WTC11 (cell line): Measurements from ENCODE around the gene GPR61. TPM values are rescaled to one million over a fixed set of nuclear protein-coding genes. Genes with fewer than 3 reads are reported as not detected.

ENCODE experiments used
- ATAC-seq: fragments of 200-7000 bp; cut with Tn5 transposase; 2 replicates; pipeline ENCODE4 v1.10.0; 2021; ENCODE audit warnings: mild to moderate bottlenecking, moderate library complexity
- CTCF ChIA-PET: fragments of 300-600 bp; sonication (Branson Sonifier 250); formaldehyde crosslinking; loops from one replicate; lab custom pipeline; 2021; ENCODE audit warnings: antibody characterized with exemption; lab: Charles Lee
- POLR2A ChIA-PET: fragments of 350-600 bp; sonication (Branson Sonifier 250); formaldehyde crosslinking; loops from one replicate; lab custom pipeline; 2021; ENCODE audit warnings: antibody characterized with exemption; lab: Charles Lee
- DNase-seq: peaks from one replicate; pipeline ENCODE4 v3.0.0; 2021; ENCODE audit warnings: low spot score
- H3K27ac Mint-ChIP-seq: 2 replicates; pipeline ENCODE4 v1.8.0; 2021; ENCODE audit warnings: mixed read lengths
- H3K27me3 Mint-ChIP-seq: 2 replicates; pipeline ENCODE4 v1.8.0; 2021; ENCODE audit warnings: low read depth, mild to moderate bottlenecking, moderate library complexity, mixed read lengths
- H3K36me3 Mint-ChIP-seq: 2 replicates; pipeline ENCODE4 v1.8.0; 2021; ENCODE audit warnings: mixed read lengths
- H3K4me1 Mint-ChIP-seq: 2 replicates; pipeline ENCODE4 v1.8.0; 2022; ENCODE audit warnings: mixed read lengths
- H3K4me3 Mint-ChIP-seq: 2 replicates; pipeline ENCODE4 v1.8.0; 2021; ENCODE audit warnings: mild to moderate bottlenecking, moderate library complexity, mixed read lengths
- H3K9me3 Mint-ChIP-seq: 2 replicates; pipeline ENCODE4 v1.8.0; 2021; ENCODE audit warnings: mixed read lengths
- CDX4 ChIP-seq: fragments of 250-450 bp; sonication (Bioruptor Pico); IDR thresholded peaks from 2 replicates; pipeline ENCODE4 v1.9.0; 2021; ENCODE audit warnings: moderate library complexity, mild to moderate bottlenecking, inconsistent platforms, borderline replicate concordance
- CREB1 ChIP-seq: sonication (generic); formaldehyde crosslinking; IDR thresholded peaks from 2 replicates; pipeline ENCODE4 v1.8.0; 2023; ENCODE audit warnings: mild to moderate bottlenecking, missing genetic modification reagents
- E2F1 ChIP-seq: sonication (generic); formaldehyde crosslinking; IDR thresholded peaks from 2 replicates; pipeline ENCODE4 v1.8.0; 2022; ENCODE audit warnings: mild to moderate bottlenecking, missing genetic modification reagents
- E2F4 ChIP-seq: sonication (generic); formaldehyde crosslinking; IDR thresholded peaks from 2 replicates; pipeline ENCODE4 v1.8.1; 2022; ENCODE audit warnings: low read depth, mild to moderate bottlenecking, moderate library complexity, missing genetic modification reagents, borderline replicate concordance
- ERG ChIP-seq: fragments of 250-450 bp; sonication (Bioruptor Pico); IDR thresholded peaks from 2 replicates; pipeline ENCODE4 v1.8.0; 2021; ENCODE audit warnings: mild to moderate bottlenecking
- FOXP4 ChIP-seq: sonication (generic); formaldehyde crosslinking; IDR thresholded peaks from 2 replicates; pipeline ENCODE4 v1.8.0; 2022; ENCODE audit warnings: mild to moderate bottlenecking, missing genetic modification reagents
- GABPB1 ChIP-seq: sonication (generic); formaldehyde crosslinking; IDR thresholded peaks from 2 replicates; pipeline ENCODE4 v1.8.1; 2023; ENCODE audit warnings: mild to moderate bottlenecking, missing genetic modification reagents
- GRHL2 ChIP-seq: fragments of 250-450 bp; sonication (Bioruptor Pico); IDR thresholded peaks from 2 replicates; pipeline ENCODE4 v1.8.0; 2022; ENCODE audit warnings: mild to moderate bottlenecking, moderate library complexity; ENCODE audit not compliant: insufficient replicate concordance, severe bottlenecking
- GTF2I ChIP-seq: fragments of 250-450 bp; sonication (Bioruptor Pico); conservative IDR thresholded peaks from 2 replicates; pipeline ENCODE4 v1.4.0; 2021; ENCODE audit warnings: mild to moderate bottlenecking
- JAZF1 ChIP-seq: fragments of 250-450 bp; sonication (Bioruptor Pico); IDR thresholded peaks from 2 replicates; pipeline ENCODE4 v1.9.0; 2021; ENCODE audit warnings: moderate library complexity, mild to moderate bottlenecking, inconsistent platforms
- MXD4 ChIP-seq: fragments of 250-450 bp; sonication (Bioruptor Pico); IDR thresholded peaks from 2 replicates; pipeline ENCODE4 v1.8.0; 2021; ENCODE audit warnings: mild to moderate bottlenecking, moderate library complexity, borderline replicate concordance
- NFE2L1 ChIP-seq: sonication (generic); formaldehyde crosslinking; IDR thresholded peaks from 2 replicates; pipeline ENCODE4 v1.8.1; 2023; ENCODE audit warnings: missing genetic modification reagents
- OVOL2 ChIP-seq: fragments of 250-450 bp; sonication (Bioruptor Pico); IDR thresholded peaks from 2 replicates; pipeline ENCODE4 v1.9.0; 2021; ENCODE audit warnings: mild to moderate bottlenecking, borderline replicate concordance
- PRDM15 ChIP-seq: sonication (generic); formaldehyde crosslinking; IDR thresholded peaks from 2 replicates; pipeline ENCODE4 v1.8.0; 2022; ENCODE audit warnings: missing genetic modification reagents
- SMAD3 ChIP-seq: sonication (generic); formaldehyde crosslinking; IDR thresholded peaks from 2 replicates; pipeline ENCODE4 v1.8.0; 2022; ENCODE audit warnings: missing genetic modification reagents, mild to moderate bottlenecking, borderline replicate concordance
- TCF7 ChIP-seq: sonication (generic); formaldehyde crosslinking; IDR thresholded peaks from 2 replicates; pipeline ENCODE4 v1.8.0; 2022; ENCODE audit warnings: mild to moderate bottlenecking, low read depth, missing genetic modification reagents, moderate library complexity
- ZMAT4 ChIP-seq: fragments of 250-450 bp; sonication (Bioruptor Pico); IDR thresholded peaks from 2 replicates; pipeline ENCODE4 v1.9.0; 2021; ENCODE audit warnings: mild to moderate bottlenecking
- ZNF219 ChIP-seq: sonication (generic); formaldehyde crosslinking; IDR thresholded peaks from 2 replicates; pipeline ENCODE4 v1.8.0; 2023; ENCODE audit warnings: missing genetic modification reagents, mild to moderate bottlenecking, borderline replicate concordance
- ZNF232 ChIP-seq: sonication (generic); formaldehyde crosslinking; IDR thresholded peaks from 2 replicates; pipeline ENCODE4 v1.8.0; 2022; ENCODE audit warnings: mild to moderate bottlenecking, missing genetic modification reagents
- ZNF317 ChIP-seq: sonication (generic); formaldehyde crosslinking; IDR thresholded peaks from 2 replicates; pipeline ENCODE4 v1.8.1; 2023; ENCODE audit warnings: low read depth, mild to moderate bottlenecking, moderate library complexity, missing genetic modification reagents, borderline replicate concordance
- ZSCAN18 ChIP-seq: fragments of 250-450 bp; sonication (Bioruptor Pico); IDR thresholded peaks from 2 replicates; pipeline ENCODE4 v2.1.2; 2022; ENCODE audit warnings: mild to moderate bottlenecking, moderate library complexity
- total RNA-seq: library from RNA; stranded (reverse); gene quantifications from 3 replicates; pipeline ENCODE4 v1.2.3, GENCODE V29; 2021

GPR61 gene
- total RNA-seq, 1 experiment from 2014 or later, result 0.42 TPM

GRCh38 chr1:109586055-109586454 is 46.4 kb downstream of the GPR61 start (continued):
- TF ChIP-seq SMAD3, result no peak
- no peak for TF ChIP-seq E2F4
- TF ChIP-seq JAZF1 (CRISPR knock-in tag), result no peak
- no peak for TF ChIP-seq E2F1 (CRISPR knock-in tag)
- no peak for TF ChIP-seq PRDM15 (CRISPR knock-in tag)
- no peak for TF ChIP-seq ERG (CRISPR knock-in tag)
- TF ChIP-seq GABPB1 (CRISPR knock-in tag), result no peak
- no peak for TF ChIP-seq NFE2L1 (CRISPR knock-in tag)
- TF ChIP-seq CREB1 (CRISPR knock-in tag), result no peak

GRCh38 chr1:109589177-109589576 is 49.5 kb downstream of the GPR61 start:
- Mint-ChIP-seq H3K9me3 (no peaks in the 10 kb centered on the region), H3K27me3 (no peaks in the 10 kb centered on the region), H3K4me3 (no peak overlapping the region), H3K27ac (no peak overlapping the region), H3K4me1 (no peaks in the 10 kb centered on the region), H3K36me3 (peaks cover 45% of the 10 kb centered on the region)
- TF ChIP-seq GRHL2 (CRISPR knock-in tag) (no peak), TCF7 (CRISPR knock-in tag) (no peak)
- ChIA-PET CTCF (no interaction called here), POLR2A (no interaction called here)
- no peak for DNase-seq
- no peak for ATAC-seq

GRCh38 chr1:109589679-109590078 is 50.0 kb downstream of the GPR61 start:
- Mint-ChIP-seq H3K4me1 (no peaks in the 10 kb centered on the region), H3K27ac (no peak overlapping the region), H3K36me3 (peaks cover 42% of the 10 kb centered on the region), H3K4me3 (no peak overlapping the region), H3K27me3 (no peaks in the 10 kb centered on the region), H3K9me3 (no peaks in the 10 kb centered on the region)
- CTCF ChIA-PET, result no interaction called here
- ATAC-seq, result no peak
- POLR2A ChIA-PET, result no interaction called here
- DNase-seq, result no peak
- no peak for TF ChIP-seq ZNF219 (CRISPR knock-in tag)
- no peak for TF ChIP-seq ZSCAN18 (CRISPR knock-in tag)
- TF ChIP-seq GTF2I (CRISPR knock-in tag), result no peak
- no peak for TF ChIP-seq ZNF317 (CRISPR knock-in tag)
- TF ChIP-seq ZMAT4 (CRISPR knock-in tag), result no peak
- no peak for TF ChIP-seq FOXP4
- no peak for TF ChIP-seq ZNF232 (CRISPR knock-in tag)
- no peak for TF ChIP-seq CDX4 (CRISPR knock-in tag)
- TF ChIP-seq OVOL2 (CRISPR knock-in tag), result no peak
- no peak for TF ChIP-seq MXD4
